Kidney capillary endothelial cell (primary cell): ENCODE results near the gene OR2A2.

Experiments
- DNase-seq: peaks from one replicate; pipeline ENCODE4 v3.0.0-alpha.2; 2018; ENCODE audit warnings: low spot score

The OR2A2 gene

GRCh38 chr7:144142187-144142586 lies 32.8 kb downstream of the OR2A2 start:
- no peak for DNase-seq

- DNase-seq: no peak
These were observed 35.0 kb downstream of the OR2A2 start for GRCh38 chr7:144144426-144144825.

DNA sequence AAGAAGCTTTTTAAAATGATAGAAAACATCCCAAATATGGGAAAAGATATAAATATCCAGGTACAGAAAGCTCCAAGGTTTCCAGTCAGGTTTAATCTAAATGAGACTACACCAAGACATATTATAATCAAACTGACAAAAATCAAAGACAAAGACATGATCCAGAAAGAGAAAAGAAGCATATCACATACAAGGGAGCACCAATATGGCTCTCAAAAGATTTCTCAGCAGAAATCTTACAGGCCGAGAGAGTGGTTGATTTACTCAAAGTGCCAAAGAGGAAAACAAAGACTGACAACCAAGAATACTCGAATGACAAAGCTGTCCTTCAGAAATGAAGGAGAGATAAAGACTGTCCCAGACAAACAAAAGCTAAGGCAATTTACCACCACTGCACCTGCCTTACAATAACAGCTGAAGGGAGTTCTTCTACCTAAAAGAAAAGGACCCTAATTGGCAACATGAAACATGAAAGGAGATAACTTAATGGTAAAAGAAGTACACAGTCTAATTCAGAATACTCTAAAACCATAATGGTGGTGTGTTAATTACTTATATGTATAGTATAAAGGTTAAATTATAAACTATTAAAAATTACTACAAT lies 38.9 kb downstream of the OR2A2 start:
- DNase-seq: no peak

GRCh38 chr7:144158861-144159260 lies 49.5 kb downstream of the OR2A2 start:
- DNase-seq: no peak
